ENCODE data around the gene G6PC3.

The G6PC3 gene

GRCh38 chr17:44084131-44084538 is 13.6 kb downstream of the G6PC3 start:
- Histone ChIP-seq H3K27ac (peak overlapping the region in 1 of 2 donors; percentile 37), H3K4me3 (no peak overlapping the region)
- no peak for DNase-seq (ENCODE audit: low spot score)
- TF ChIP-seq CTCF (IDR thresholded peaks at IDR 0.05) = no peak

- no peak for TF ChIP-seq CTCF (IDR thresholded peaks at IDR 0.05)
- H3K4me3 ChIP-seq = no peak overlapping the region
- DNase-seq (ENCODE audit: low spot score) = no peak
- H3K27ac ChIP-seq = peak overlapping the region in 1 of 2 donors; percentile 37
These were observed 14.4 kb downstream of the G6PC3 start for GRCh38 chr17:44084921-44085320.

- TF ChIP-seq CTCF (IDR thresholded peaks at IDR 0.05) = no peak
- no peak overlapping the region for H3K4me3 ChIP-seq
- peak overlapping the region in 1 of 2 donors; percentile 75 for H3K27ac ChIP-seq
- DNase-seq (ENCODE audit: low spot score) = no peak
These were observed 15.4 kb downstream of the G6PC3 start for GRCh38 chr17:44085908-44086307.

GRCh38 chr17:44086364-44087311 is 16.1 kb downstream of the G6PC3 start:
- TF ChIP-seq CTCF (IDR thresholded peaks at IDR 0.05) = no peak
- Histone ChIP-seq H3K27ac (peak overlapping the region in 1 of 2 donors; percentile 75), H3K4me3 (no peak overlapping the region)
- DNase-seq (ENCODE audit: low spot score) = no peak

DNA sequence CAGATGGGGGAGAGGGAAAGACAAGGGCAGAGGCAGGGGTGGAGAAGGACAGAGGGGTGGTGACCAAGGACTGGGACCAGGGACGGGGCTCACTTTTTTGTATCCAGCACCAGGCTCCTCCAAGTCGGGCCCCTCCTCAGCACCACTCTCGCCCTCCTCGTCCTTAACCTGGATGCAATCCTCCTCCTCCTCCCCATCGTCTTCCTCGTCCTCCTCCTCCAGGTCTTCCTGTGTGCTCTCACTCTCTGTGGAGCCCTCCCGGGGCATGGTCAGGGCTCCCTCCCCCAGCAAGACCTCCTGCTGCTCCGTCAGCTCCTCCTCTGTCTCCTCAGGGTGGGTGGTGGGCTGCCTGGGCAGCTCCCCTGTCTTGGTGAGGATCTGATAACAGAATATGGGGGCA is 16.8 kb downstream of the G6PC3 start:
- H3K4me3 ChIP-seq = no peak overlapping the region
- TF ChIP-seq CTCF (IDR thresholded peaks at IDR 0.05) = no peak
- peak overlapping the region in 1 of 2 donors; percentile 75 for H3K27ac ChIP-seq
- DNase-seq (ENCODE audit: low spot score) = no peak

- Histone ChIP-seq H3K4me3 (no peak overlapping the region), H3K27ac (no peak overlapping the region)
- no peak for DNase-seq (ENCODE audit: low spot score)
- no peak for TF ChIP-seq CTCF (IDR thresholded peaks at IDR 0.05)
These were observed 17.7 kb downstream of the G6PC3 start for GRCh38 chr17:44088254-44088653.
